GM18519 (cell line): ENCODE measurements around the gene ZNF414.

Experiments used
- ATAC-seq: cut with Tn5 transposase; IDR thresholded peaks from one replicate; pipeline ENCODE4 v1.9.1; 2021; ENCODE audit warnings: mild to moderate bottlenecking, moderate library complexity; ENCODE audit not compliant: unreplicated experiment, low FRiP score

Gene ZNF414

GRCh38 chr19:8469613-8470368 lies 44.2 kb downstream of the ZNF414 start:
- ATAC-seq = no peak

GRCh38 chr19:8468761-8469373 lies 45.1 kb downstream of the ZNF414 start:
- no peak for ATAC-seq

DNA sequence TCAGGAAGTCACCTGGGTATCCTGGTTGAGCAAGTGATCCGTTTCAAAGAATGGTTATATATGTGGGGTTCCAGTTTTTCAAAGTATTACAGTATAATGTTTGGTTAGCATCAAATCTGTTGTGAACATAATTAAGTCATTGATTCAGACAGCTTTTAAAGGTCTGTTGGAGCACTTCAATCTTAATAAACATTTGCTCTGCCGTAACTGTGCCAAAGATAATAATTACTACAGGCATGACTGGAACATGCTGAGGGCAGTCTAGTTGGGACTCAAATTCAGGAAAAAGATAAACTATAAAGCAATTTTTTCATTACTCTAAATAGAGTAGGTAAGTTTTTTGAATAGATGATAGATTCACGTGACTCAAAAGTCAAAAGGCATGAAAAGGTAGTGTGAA lies 45.8 kb downstream of the ZNF414 start:
- no peak for ATAC-seq

- no peak for ATAC-seq
These were observed 47.9 kb downstream of the ZNF414 start for GRCh38 chr19:8466018-8466417.

DNA sequence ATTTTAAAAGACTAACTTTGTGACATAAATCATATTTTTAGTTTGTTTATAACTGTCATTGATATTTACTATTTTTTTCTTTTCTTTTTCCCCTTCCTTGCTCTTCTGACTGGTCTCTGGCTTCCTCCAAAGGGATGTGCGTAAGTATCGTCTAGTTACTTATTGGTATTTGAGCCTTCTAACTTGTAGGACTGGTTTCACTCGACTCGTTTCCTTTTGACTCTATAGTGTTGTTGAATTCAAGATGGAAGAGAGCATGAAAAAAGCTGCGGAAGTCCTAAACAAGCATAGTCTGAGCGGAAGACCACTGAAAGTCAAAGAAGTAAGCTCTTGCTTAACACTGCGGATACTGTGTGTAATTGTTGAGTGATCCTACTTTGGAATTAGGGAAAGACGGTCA lies 50.6 kb downstream of the ZNF414 start:
- ATAC-seq = no peak

DNA sequence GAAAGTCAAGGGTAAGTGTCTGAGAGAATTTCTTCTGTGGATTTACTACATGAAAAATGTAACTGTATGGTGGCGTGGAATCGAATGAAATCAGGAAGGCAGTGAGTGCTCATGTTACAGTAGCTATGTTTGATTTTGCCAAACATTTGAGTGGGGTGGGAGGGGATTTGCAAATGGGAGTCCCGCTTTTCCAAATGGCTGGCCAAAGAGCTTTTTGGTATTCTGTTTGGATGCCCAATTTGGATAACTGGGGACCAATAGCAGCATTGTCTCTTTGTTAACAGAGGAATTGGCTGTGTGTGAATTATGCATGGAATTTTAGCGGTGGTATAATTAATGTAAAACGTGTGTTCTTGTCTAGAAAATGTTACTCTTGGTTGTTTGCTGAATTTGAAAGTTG lies 51.4 kb downstream of the ZNF414 start:
- ATAC-seq = no peak

GRCh38 chr19:8461891-8462290 lies 52.1 kb downstream of the ZNF414 start:
- no peak for ATAC-seq

DNA sequence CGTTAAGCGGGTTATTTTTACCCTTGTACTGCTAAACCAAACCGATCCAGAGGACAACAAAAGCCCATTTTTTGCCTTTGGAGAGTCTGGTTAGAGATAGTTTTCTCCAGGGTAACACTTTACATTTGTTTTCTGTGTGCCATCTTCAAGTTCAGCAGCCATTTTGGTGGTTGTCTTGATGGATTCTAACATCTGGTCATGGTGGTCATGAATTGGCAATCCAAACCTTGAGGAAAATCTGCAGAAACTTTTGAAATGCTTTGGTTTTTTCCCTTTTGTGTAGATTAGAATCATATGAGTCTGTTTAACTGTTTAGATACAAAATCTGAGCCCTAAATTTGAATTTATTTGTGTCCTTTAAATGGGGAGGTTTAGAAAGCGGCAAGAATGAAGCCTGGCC lies 52.6 kb downstream of the ZNF414 start:
- ATAC-seq = no peak

GRCh38 chr19:8460516-8461298 lies 53.3 kb downstream of the ZNF414 start:
- no peak for ATAC-seq
